Astrocyte (in vitro differentiated cells and primary cell): Measurements from ENCODE around the gene MSANTD3. TPM values are rescaled to one million over a fixed set of nuclear protein-coding genes. Genes with fewer than 3 reads are reported as not detected.

Source experiments
- DNase-seq: peaks from one replicate; pipeline ENCODE4 v3.0.0-alpha.2; 2010; ENCODE audit warnings: low read depth
- FAIRE-seq: peaks from 2 replicates; lab custom pipeline; 2011; peaks lifted over from hg19 to GRCh38; lab: Jason Lieb, UNC
- H2AFZ ChIP-seq: 2 replicates; pipeline ENCODE4 v1.6.0; 2012; ENCODE audit warnings: low read depth, low read length, inconsistent platforms
- H3K27ac ChIP-seq: 2 replicates; pipeline ENCODE4 v1.5.1; 2011; ENCODE audit warnings: low read depth, low read length, inconsistent platforms
- H3K27me3 ChIP-seq: 2 replicates; pipeline ENCODE4 v1.6.0; 2011; ENCODE audit warnings: low read length, inconsistent platforms; ENCODE audit not compliant: insufficient read depth
- H3K36me3 ChIP-seq: 2 replicates; pipeline ENCODE4 v1.5.1; 2011; ENCODE audit warnings: low read length, inconsistent platforms; ENCODE audit not compliant: insufficient read depth
- H3K4me1 ChIP-seq: 2 replicates; pipeline ENCODE4 v1.5.1; 2011; ENCODE audit warnings: low read length, inconsistent platforms; ENCODE audit not compliant: insufficient read depth
- H3K4me2 ChIP-seq: 2 replicates; pipeline ENCODE4 v1.6.0; 2012; ENCODE audit warnings: low read length, inconsistent platforms
- H3K4me3 ChIP-seq: 2 replicates; pipeline ENCODE4 v1.5.1; 2011; ENCODE audit warnings: low read depth, mild to moderate bottlenecking, low read length, inconsistent platforms; ENCODE audit not compliant: insufficient read depth
- H3K79me2 ChIP-seq: 2 replicates; pipeline ENCODE4 v1.6.0; 2012; ENCODE audit warnings: mild to moderate bottlenecking, low read length, inconsistent platforms; ENCODE audit not compliant: insufficient read depth
- H3K9ac ChIP-seq: 2 replicates; pipeline ENCODE4 v1.6.0; 2012; ENCODE audit warnings: mild to moderate bottlenecking, low read length, inconsistent platforms
- H3K9me3 ChIP-seq: 2 replicates; pipeline ENCODE4 v1.5.1; 2012; ENCODE audit warnings: low read depth, mild to moderate bottlenecking, low read length, inconsistent platforms; ENCODE audit not compliant: insufficient read depth
- H4K20me1 ChIP-seq: 2 replicates; pipeline ENCODE4 v1.6.0; 2012; ENCODE audit warnings: low read length, inconsistent platforms; ENCODE audit not compliant: insufficient read depth
- H3K27ac Mint-ChIP-seq: one replicate; pipeline ENCODE4 v1.8.0; 2021; ENCODE audit warnings: mild to moderate bottlenecking, mixed read lengths; ENCODE audit not compliant: unreplicated experiment
- H3K27me3 Mint-ChIP-seq: one replicate; pipeline ENCODE4 v1.8.0; 2021; ENCODE audit warnings: low read depth, mixed read lengths; ENCODE audit not compliant: unreplicated experiment
- H3K36me3 Mint-ChIP-seq: one replicate; pipeline ENCODE4 v1.8.0; 2021; ENCODE audit warnings: low read depth, mixed read lengths; ENCODE audit not compliant: unreplicated experiment
- H3K4me1 Mint-ChIP-seq: one replicate; pipeline ENCODE4 v1.8.0; 2021; ENCODE audit warnings: low read depth, mixed read lengths; ENCODE audit not compliant: unreplicated experiment
- H3K4me3 Mint-ChIP-seq: one replicate; pipeline ENCODE4 v1.8.0; 2021; ENCODE audit warnings: mild to moderate bottlenecking, moderate library complexity, mixed read lengths; ENCODE audit not compliant: unreplicated experiment
- H3K9me3 Mint-ChIP-seq: one replicate; pipeline ENCODE4 v1.8.0; 2021; ENCODE audit warnings: mild to moderate bottlenecking, mixed read lengths; ENCODE audit not compliant: unreplicated experiment
- CTCF ChIP-seq: IDR thresholded peaks from 2 replicates; pipeline ENCODE4 v1.5.1; 2011; ENCODE audit warnings: low read depth, mild to moderate bottlenecking, inconsistent platforms, low read length, moderate library complexity; ENCODE audit not compliant: insufficient read depth
- EZH2 ChIP-seq: IDR thresholded peaks from 2 replicates; pipeline ENCODE4 v1.6.1; 2012; ENCODE audit warnings: mild to moderate bottlenecking, low read length, inconsistent platforms; ENCODE audit not compliant: insufficient read depth
- total RNA-seq: library from RNA; stranded (reverse); gene quantifications from 2 replicates; pipeline ENCODE4 v1.2.1, GENCODE V29; 2021

MSANTD3 gene
- total RNA-seq, 1 donor from 2014 or later = 76.0 TPM

DNA sequence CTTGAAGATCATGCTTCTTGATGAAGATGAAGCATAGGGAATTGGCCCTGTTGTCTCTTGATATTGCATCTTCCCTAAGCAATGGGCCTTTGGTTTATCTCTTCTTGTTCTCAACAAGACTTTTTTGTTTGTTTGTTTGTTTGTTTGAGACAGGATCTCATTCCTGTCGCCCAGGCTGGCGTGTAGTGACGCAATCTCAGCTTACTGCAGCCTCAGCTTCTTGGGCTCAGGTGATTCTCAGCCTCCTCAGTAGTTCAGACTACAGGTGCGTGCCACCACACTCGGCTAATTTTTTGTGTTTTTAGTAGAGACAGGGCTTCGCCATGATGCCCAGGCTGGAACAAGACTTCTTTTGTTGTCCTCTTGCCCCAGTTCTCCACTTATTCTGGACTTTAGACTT lies 51.2 kb downstream of the MSANTD3 start:
- DNase-seq (no peak), FAIRE-seq (no peak)
- Histone ChIP-seq H4K20me1 (peaks cover 24% of the 10 kb centered on the region), H3K79me2 (no peaks in the 10 kb centered on the region), H3K27ac (no peak overlapping the region), H3K4me3 (no peak overlapping the region), H3K4me2 (no peak overlapping the region), H3K36me3 (no peaks in the 10 kb centered on the region), H3K4me1 (no peaks in the 10 kb centered on the region), H2AFZ (no peak overlapping the region), H3K9me3 (no peaks in the 10 kb centered on the region), H3K27me3 (no peaks in the 10 kb centered on the region), H3K9ac (no peak overlapping the region)
- peaks cover 9% of the 10 kb centered on the region for H3K4me1 Mint-ChIP-seq
- no peak overlapping the region for H3K27ac Mint-ChIP-seq
- no peaks in the 10 kb centered on the region for H3K36me3 Mint-ChIP-seq
- H3K4me3 Mint-ChIP-seq = no peak overlapping the region
- no peaks in the 10 kb centered on the region for H3K27me3 Mint-ChIP-seq
- no peaks in the 10 kb centered on the region for H3K9me3 Mint-ChIP-seq
- no peak for TF ChIP-seq EZH2
- TF ChIP-seq CTCF = no peak

GRCh38 chr9:100479820-100480219 lies 52.9 kb downstream of the MSANTD3 start:
- no peak overlapping the region for H3K9ac ChIP-seq
- no peaks in the 10 kb centered on the region for H3K36me3 Mint-ChIP-seq
- peaks cover 4% of the 10 kb centered on the region for H3K4me1 Mint-ChIP-seq
- no peak overlapping the region for H2AFZ ChIP-seq
- H3K27ac ChIP-seq = no peak overlapping the region
- H3K9me3 Mint-ChIP-seq = no peaks in the 10 kb centered on the region
- no peaks in the 10 kb centered on the region for H3K36me3 ChIP-seq
- no peaks in the 10 kb centered on the region for H3K9me3 ChIP-seq
- H3K27me3 Mint-ChIP-seq = no peaks in the 10 kb centered on the region
- no peak for TF ChIP-seq EZH2
- no peak for TF ChIP-seq CTCF
- no peak overlapping the region for H3K27ac Mint-ChIP-seq
- no peak overlapping the region for H3K4me2 ChIP-seq
- peaks cover 17% of the 10 kb centered on the region for H4K20me1 ChIP-seq
- no peaks in the 10 kb centered on the region for H3K4me1 ChIP-seq
- no peaks in the 10 kb centered on the region for H3K79me2 ChIP-seq
- no peak for FAIRE-seq
- no peaks in the 10 kb centered on the region for H3K27me3 ChIP-seq
- no peak overlapping the region for H3K4me3 Mint-ChIP-seq
- no peak for DNase-seq
- H3K4me3 ChIP-seq = no peak overlapping the region

DNA sequence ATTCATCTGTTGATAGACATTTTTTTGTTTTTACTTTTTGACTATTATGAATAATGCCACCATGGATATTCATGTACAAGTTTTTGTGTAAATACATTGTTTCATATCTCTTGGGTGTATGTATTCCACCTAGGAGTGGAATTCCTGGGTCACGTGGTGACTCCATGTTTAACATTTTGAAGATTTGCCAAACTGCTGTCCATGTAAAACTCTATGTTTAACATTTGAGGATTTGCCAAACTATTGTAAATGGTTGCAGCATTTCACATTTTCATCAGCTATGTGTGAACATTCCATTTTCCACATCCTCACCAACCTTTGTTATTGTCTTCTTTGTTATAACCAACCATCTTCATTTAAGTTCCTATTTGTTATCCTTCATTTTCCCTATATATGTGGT lies 58.3 kb downstream of the MSANTD3 start:
- Histone ChIP-seq H3K9me3 (no peaks in the 10 kb centered on the region), H3K27me3 (no peaks in the 10 kb centered on the region), H3K36me3 (no peaks in the 10 kb centered on the region), H3K9ac (no peak overlapping the region), H4K20me1 (peaks cover 8% of the 10 kb centered on the region), H3K4me1 (no peaks in the 10 kb centered on the region), H3K27ac (no peak overlapping the region), H3K79me2 (no peaks in the 10 kb centered on the region), H3K4me3 (no peak overlapping the region), H3K4me2 (no peak overlapping the region), H2AFZ (no peak overlapping the region)
- FAIRE-seq = no peak
- Mint-ChIP-seq H3K4me1 (peaks cover 8% of the 10 kb centered on the region), H3K27ac (no peak overlapping the region), H3K36me3 (no peaks in the 10 kb centered on the region), H3K27me3 (no peaks in the 10 kb centered on the region), H3K9me3 (no peaks in the 10 kb centered on the region), H3K4me3 (no peak overlapping the region)
- no peak for DNase-seq
- TF ChIP-seq EZH2 = no peak
- no peak for TF ChIP-seq CTCF
